KMS-11 (cell line): ENCODE data around the gene ACAD10.

Source experiments
- H2AFZ ChIP-seq: fragments of 200-600 bp; sonication (generic); 2 replicates; pipeline ENCODE4 v1.6.1; 2016; ENCODE audit warnings: antibody characterized with exemption, mixed run types, low read depth
- H3K27ac ChIP-seq: fragments of 200-600 bp; sonication (generic); 2 replicates; pipeline ENCODE4 v1.6.1; 2016; ENCODE audit warnings: mild to moderate bottlenecking, mixed run types
- H3K27me3 ChIP-seq: fragments of 200-600 bp; sonication (generic); 2 replicates; pipeline ENCODE4 v1.6.1; 2017; ENCODE audit warnings: mild to moderate bottlenecking, low read depth, mixed run types, moderate library complexity; ENCODE audit not compliant: insufficient read depth
- H3K36me3 ChIP-seq: fragments of 200-600 bp; sonication (generic); 2 replicates; pipeline ENCODE4 v1.6.1; 2017; ENCODE audit warnings: mild to moderate bottlenecking, mixed run types; ENCODE audit not compliant: insufficient read depth
- H3K4me1 ChIP-seq: fragments of 200-600 bp; sonication (generic); 2 replicates; pipeline ENCODE4 v1.6.1; 2016; ENCODE audit warnings: mild to moderate bottlenecking, low read depth, mixed run types; ENCODE audit not compliant: poor library complexity, severe bottlenecking
- H3K4me2 ChIP-seq: fragments of 200-600 bp; sonication (generic); 2 replicates; pipeline ENCODE4 v1.7.0; 2016; ENCODE audit warnings: mild to moderate bottlenecking, mixed run types
- H3K4me3 ChIP-seq: fragments of 200-600 bp; sonication (generic); IDR thresholded peaks from 2 replicates; pipeline ENCODE4 v1.6.1; 2017; ENCODE audit warnings: low read depth, low read length, mixed read lengths; ENCODE audit not compliant: insufficient read depth
- H3K79me2 ChIP-seq: fragments of 200-600 bp; sonication (generic); 2 replicates; pipeline ENCODE4 v1.6.1; 2016; ENCODE audit warnings: low read depth, mixed run types; ENCODE audit not compliant: insufficient read depth
- H3K9ac ChIP-seq: fragments of 200-600 bp; sonication (generic); 2 replicates; pipeline ENCODE4 v1.6.1; 2016; ENCODE audit warnings: mild to moderate bottlenecking, mixed run types
- H4K20me1 ChIP-seq: fragments of 200-600 bp; sonication (generic); 2 replicates; pipeline ENCODE4 v1.6.1; 2016; ENCODE audit warnings: mild to moderate bottlenecking, mixed run types; ENCODE audit not compliant: insufficient read depth
- CTCF ChIP-seq: fragments of 200-600 bp; sonication (generic); conservative IDR thresholded peaks from 2 replicates; pipeline ENCODE4 v1.6.1; 2017; ENCODE audit warnings: low read depth, mild to moderate bottlenecking, antibody characterized with exemption, low read length, moderate library complexity, mixed read lengths

The ACAD10 gene

DNA sequence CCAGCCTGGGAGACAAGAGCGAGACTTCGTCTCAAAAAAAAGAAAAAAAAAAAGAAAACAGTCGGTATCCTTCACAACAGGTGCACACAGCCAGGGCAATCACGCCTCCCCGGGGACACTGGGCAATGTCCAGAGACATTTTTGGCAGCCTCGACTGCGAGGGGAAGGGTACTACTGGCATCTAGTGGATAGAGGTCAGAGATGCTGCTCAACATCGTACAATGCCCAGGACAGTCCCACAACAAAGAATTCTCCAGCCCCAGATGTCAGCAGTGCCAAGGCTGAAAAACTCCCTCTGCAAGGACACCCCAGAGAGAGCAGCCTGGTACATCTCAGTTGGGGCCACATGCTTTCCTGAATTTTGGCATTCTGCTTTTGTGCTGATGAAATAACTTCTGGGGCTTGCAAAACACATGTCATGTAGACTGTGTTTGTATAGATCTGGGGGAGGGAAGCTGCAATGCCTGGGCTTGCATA lies 102.4 kb downstream of the ACAD10 start:
- Histone ChIP-seq H3K27me3 (no peaks in the 10 kb centered on the region), H3K4me3 (no peak overlapping the region), H2AFZ (no peak overlapping the region), H3K9ac (no peak overlapping the region), H3K36me3 (no peaks in the 10 kb centered on the region), H3K27ac (no peak overlapping the region), H3K4me2 (no peak overlapping the region), H3K79me2 (no peaks in the 10 kb centered on the region), H3K4me1 (no peaks in the 10 kb centered on the region), H4K20me1 (no peaks in the 10 kb centered on the region)
- TF ChIP-seq CTCF = no peak

DNA sequence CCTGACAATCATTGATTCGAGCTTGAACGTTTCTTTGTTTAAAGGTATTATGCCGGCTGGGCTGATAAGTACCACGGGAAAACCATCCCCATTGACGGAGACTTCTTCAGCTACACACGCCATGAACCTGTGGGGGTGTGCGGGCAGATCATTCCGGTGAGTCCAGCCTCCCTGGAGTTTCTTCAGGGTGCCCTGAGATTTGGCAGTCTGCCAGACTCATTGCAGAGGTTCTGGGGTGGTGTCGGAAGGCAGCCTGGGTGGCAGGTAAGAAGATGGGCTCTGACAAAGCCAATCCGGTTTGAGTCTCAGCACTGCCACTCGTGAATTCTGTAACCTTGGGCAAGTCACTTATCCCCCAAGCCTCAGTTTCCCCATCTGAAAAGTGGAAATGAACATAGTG lies 103.9 kb downstream of the ACAD10 start:
- Histone ChIP-seq H3K4me3 (no peak overlapping the region), H3K4me1 (no peaks in the 10 kb centered on the region), H2AFZ (no peak overlapping the region), H3K36me3 (no peaks in the 10 kb centered on the region), H3K27me3 (no peaks in the 10 kb centered on the region), H3K27ac (no peak overlapping the region), H3K9ac (no peak overlapping the region), H4K20me1 (no peaks in the 10 kb centered on the region), H3K79me2 (no peaks in the 10 kb centered on the region), H3K4me2 (no peak overlapping the region)
- no peak for TF ChIP-seq CTCF

DNA sequence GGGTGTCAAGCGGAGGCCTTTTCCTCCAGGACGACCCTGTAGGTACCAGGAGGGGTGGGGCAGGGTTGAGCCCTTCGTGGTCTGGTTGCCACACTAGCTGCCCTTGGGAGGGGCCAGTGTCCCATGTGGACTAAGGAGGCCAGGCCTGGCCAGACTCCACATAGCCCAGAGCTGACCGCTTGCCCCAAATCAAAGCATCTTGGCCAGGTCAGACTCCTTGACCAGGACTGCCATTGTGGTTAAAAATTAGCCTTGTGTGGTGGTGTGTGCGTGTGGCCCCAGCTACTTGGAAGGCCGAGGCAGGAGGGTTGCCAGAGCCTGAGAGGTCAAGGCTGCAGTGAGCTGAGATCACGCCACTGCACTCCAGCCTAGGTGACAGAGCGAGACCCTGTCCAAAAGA lies 105.7 kb downstream of the ACAD10 start:
- Histone ChIP-seq H4K20me1 (no peaks in the 10 kb centered on the region), H3K4me3 (no peak overlapping the region), H2AFZ (no peak overlapping the region), H3K79me2 (no peaks in the 10 kb centered on the region), H3K4me2 (no peak overlapping the region), H3K27ac (no peak overlapping the region), H3K9ac (no peak overlapping the region), H3K36me3 (no peaks in the 10 kb centered on the region), H3K27me3 (no peaks in the 10 kb centered on the region), H3K4me1 (no peaks in the 10 kb centered on the region)
- TF ChIP-seq CTCF = no peak

DNA sequence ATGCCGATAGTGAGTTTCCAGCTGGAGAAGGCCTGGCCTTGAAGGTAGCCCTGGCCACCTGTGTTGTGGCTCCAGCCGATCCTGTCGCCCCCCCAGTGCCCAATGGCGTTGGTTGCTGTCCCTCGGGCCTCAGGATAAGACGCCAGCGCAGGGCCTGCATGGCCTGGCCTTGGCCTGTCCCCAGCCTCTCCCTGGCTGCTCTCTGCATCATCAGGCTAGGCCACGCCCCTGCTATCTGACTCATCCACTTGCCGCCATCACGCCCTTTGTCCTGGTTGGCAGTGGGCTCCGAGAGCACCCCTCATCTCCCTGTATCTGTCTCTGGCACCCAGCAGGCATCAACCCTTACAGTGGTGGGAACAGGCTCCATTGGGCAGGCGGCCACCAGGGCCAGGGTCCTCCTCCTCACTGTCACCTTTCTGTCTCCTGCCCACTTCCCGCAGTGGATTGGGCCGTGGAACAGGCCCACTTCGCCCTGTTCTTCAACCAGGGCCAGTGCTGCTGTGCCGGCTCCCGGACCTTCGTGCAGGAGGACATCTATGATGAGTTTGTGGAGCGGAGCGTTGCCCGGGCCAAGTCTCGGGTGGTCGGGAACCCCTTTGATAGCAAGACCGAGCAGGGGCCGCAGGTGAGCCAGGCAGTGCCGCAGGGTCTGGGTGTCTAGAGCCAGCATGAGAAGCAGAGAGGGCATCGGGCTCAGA lies 106.5 kb downstream of the ACAD10 start:
- Histone ChIP-seq H3K36me3 (no peaks in the 10 kb centered on the region), H4K20me1 (no peaks in the 10 kb centered on the region), H3K4me2 (no peak overlapping the region), H3K9ac (no peak overlapping the region), H3K27ac (no peak overlapping the region), H2AFZ (no peak overlapping the region), H3K27me3 (no peaks in the 10 kb centered on the region), H3K4me1 (no peaks in the 10 kb centered on the region), H3K4me3 (no peak overlapping the region), H3K79me2 (no peaks in the 10 kb centered on the region)
- no peak for TF ChIP-seq CTCF
